HEK293 (cell line): Measurements from ENCODE around the gene ELF3.

Experiments
- FEZF1 ChIP-seq: fragments of 450-650 bp; formaldehyde crosslinking; IDR thresholded peaks from 2 replicates; pipeline ENCODE4 v1.5.1; 2016; ENCODE audit warnings: missing biosample characterization, missing genetic modification characterization
- IKZF3 ChIP-seq: fragments of 450-650 bp; IDR thresholded peaks from 2 replicates; pipeline ENCODE4 v1.5.0; 2018; ENCODE audit warnings: missing biosample characterization, mild to moderate bottlenecking, missing genetic modification characterization, moderate library complexity
- KLF7 ChIP-seq: fragments of 450-650 bp; formaldehyde crosslinking; IDR thresholded peaks from 2 replicates; pipeline ENCODE4 v1.5.1; 2016; ENCODE audit warnings: missing biosample characterization, missing genetic modification characterization, borderline replicate concordance
- MYNN ChIP-seq: fragments of 450-650 bp; formaldehyde crosslinking; IDR thresholded peaks from 2 replicates; pipeline ENCODE4 v1.5.1; 2016; ENCODE audit warnings: missing biosample characterization, missing genetic modification characterization, borderline replicate concordance
- REPIN1 ChIP-seq: fragments of 450-650 bp; formaldehyde crosslinking; IDR thresholded peaks from 2 replicates; pipeline ENCODE4 v1.5.1; 2017; ENCODE audit warnings: missing biosample characterization, missing genetic modification characterization, low read depth
- SP3 ChIP-seq: fragments of 450-650 bp; formaldehyde crosslinking; IDR thresholded peaks from 2 replicates; pipeline ENCODE4 v1.5.1; 2016; ENCODE audit warnings: missing biosample characterization, missing genetic modification characterization
- TRIM28 ChIP-seq: IDR thresholded peaks from 2 replicates; pipeline ENCODE4 v1.6.1; 2011; ENCODE audit warnings: low read length, control low read depth, borderline replicate concordance
- ZBTB7A ChIP-seq: fragments of 450-650 bp; formaldehyde crosslinking; IDR thresholded peaks from 2 replicates; pipeline ENCODE4 v1.5.1; 2016; ENCODE audit warnings: low read depth, missing biosample characterization, missing genetic modification characterization
- ZNF132 ChIP-seq: fragments of 450-650 bp; formaldehyde crosslinking; IDR thresholded peaks from 2 replicates; pipeline ENCODE4 v1.5.1; 2017; ENCODE audit warnings: missing biosample characterization, missing genetic modification characterization, borderline replicate concordance
- ZNF146 ChIP-seq: fragments of 450-650 bp; formaldehyde crosslinking; IDR thresholded peaks from 2 replicates; pipeline ENCODE4 v1.5.1; 2016; ENCODE audit warnings: missing biosample characterization, missing genetic modification characterization
- ZNF19 ChIP-seq: fragments of 450-650 bp; formaldehyde crosslinking; IDR thresholded peaks from 2 replicates; pipeline ENCODE4; 2016; ENCODE audit warnings: missing biosample characterization, missing genetic modification characterization, low read depth
- ZNF211 ChIP-seq: fragments of 450-650 bp; formaldehyde crosslinking; IDR thresholded peaks from 2 replicates; pipeline ENCODE4 v1.5.1; 2016; ENCODE audit warnings: low read depth, missing biosample characterization, missing genetic modification characterization
- ZNF248 ChIP-seq: fragments of 450-650 bp; formaldehyde crosslinking; IDR thresholded peaks from 2 replicates; pipeline ENCODE4 v1.5.1; 2017; ENCODE audit warnings: missing biosample characterization, missing genetic modification characterization
- ZNF311 ChIP-seq: fragments of 450-650 bp; formaldehyde crosslinking; IDR thresholded peaks from 2 replicates; pipeline ENCODE4 v1.5.1; 2017; ENCODE audit warnings: missing biosample characterization, missing genetic modification characterization, borderline replicate concordance
- ZNF324 ChIP-seq: fragments of 450-650 bp; formaldehyde crosslinking; IDR thresholded peaks from 2 replicates; pipeline ENCODE4 v1.5.1; 2016; ENCODE audit warnings: missing biosample characterization, missing genetic modification characterization
- ZNF416 ChIP-seq: fragments of 450-650 bp; formaldehyde crosslinking; IDR thresholded peaks from 2 replicates; pipeline ENCODE4 v1.5.1; 2016; ENCODE audit warnings: missing biosample characterization, missing genetic modification characterization
- ZNF426 ChIP-seq: fragments of 450-650 bp; formaldehyde crosslinking; IDR thresholded peaks from 2 replicates; pipeline ENCODE4 v1.5.1; 2017; ENCODE audit warnings: missing biosample characterization, missing genetic modification characterization, mild to moderate bottlenecking, inconsistent platforms, moderate library complexity
- ZNF473 ChIP-seq: fragments of 450-650 bp; formaldehyde crosslinking; IDR thresholded peaks from 2 replicates; pipeline ENCODE4 v1.5.1; 2017; ENCODE audit warnings: missing biosample characterization, missing genetic modification characterization
- ZNF529 ChIP-seq: fragments of 450-650 bp; formaldehyde crosslinking; IDR thresholded peaks from 2 replicates; pipeline ENCODE4 v1.5.1; 2017; ENCODE audit warnings: missing genetic modification characterization, missing biosample characterization; ENCODE audit not compliant: insufficient replicate concordance
- ZNF707 ChIP-seq: fragments of 450-650 bp; formaldehyde crosslinking; IDR thresholded peaks from 2 replicates; pipeline ENCODE4 v1.5.1; 2016; ENCODE audit warnings: missing biosample characterization, missing genetic modification characterization
- ZNF843 ChIP-seq: fragments of 450-650 bp; formaldehyde crosslinking; IDR thresholded peaks from 2 replicates; pipeline ENCODE4 v1.5.1; 2016; ENCODE audit warnings: missing biosample characterization, missing genetic modification characterization
- ZSCAN30 ChIP-seq: fragments of 450-650 bp; IDR thresholded peaks from 2 replicates; pipeline ENCODE4 v1.5.1; 2018; ENCODE audit warnings: missing biosample characterization, mild to moderate bottlenecking, missing genetic modification characterization, moderate library complexity
- TF ChIP-seq, protein P1 (sequence below): fragments of 450-650 bp; formaldehyde crosslinking; IDR thresholded peaks from 2 replicates; pipeline ENCODE4 v1.5.1; 2017; ENCODE audit warnings: missing biosample characterization, missing genetic modification characterization
- TF ChIP-seq, protein P2 (sequence below): fragments of 450-650 bp; formaldehyde crosslinking; IDR thresholded peaks from 2 replicates; pipeline ENCODE4 v1.5.1; 2016; ENCODE audit warnings: missing biosample characterization, missing genetic modification characterization
- TF ChIP-seq, protein P3 (sequence below): fragments of 450-650 bp; formaldehyde crosslinking; IDR thresholded peaks from 2 replicates; pipeline ENCODE4 v1.5.1; 2017; ENCODE audit warnings: missing biosample characterization, missing genetic modification characterization
- TF ChIP-seq, protein P4 (sequence below): fragments of 450-650 bp; formaldehyde crosslinking; IDR thresholded peaks from 2 replicates; pipeline ENCODE4 v1.5.1; 2016; ENCODE audit warnings: missing biosample characterization, missing genetic modification characterization, borderline replicate concordance
- TF ChIP-seq, protein P5 (sequence below): fragments of 450-650 bp; formaldehyde crosslinking; IDR thresholded peaks from 2 replicates; pipeline ENCODE4 v1.5.0; 2017; ENCODE audit warnings: missing biosample characterization, missing genetic modification characterization, borderline replicate concordance
- TF ChIP-seq, protein P6 (sequence below): fragments of 450-650 bp; formaldehyde crosslinking; IDR thresholded peaks from 2 replicates; pipeline ENCODE4 v1.5.1; 2016; ENCODE audit warnings: missing biosample characterization, missing genetic modification characterization

ELF3 gene

DNA sequence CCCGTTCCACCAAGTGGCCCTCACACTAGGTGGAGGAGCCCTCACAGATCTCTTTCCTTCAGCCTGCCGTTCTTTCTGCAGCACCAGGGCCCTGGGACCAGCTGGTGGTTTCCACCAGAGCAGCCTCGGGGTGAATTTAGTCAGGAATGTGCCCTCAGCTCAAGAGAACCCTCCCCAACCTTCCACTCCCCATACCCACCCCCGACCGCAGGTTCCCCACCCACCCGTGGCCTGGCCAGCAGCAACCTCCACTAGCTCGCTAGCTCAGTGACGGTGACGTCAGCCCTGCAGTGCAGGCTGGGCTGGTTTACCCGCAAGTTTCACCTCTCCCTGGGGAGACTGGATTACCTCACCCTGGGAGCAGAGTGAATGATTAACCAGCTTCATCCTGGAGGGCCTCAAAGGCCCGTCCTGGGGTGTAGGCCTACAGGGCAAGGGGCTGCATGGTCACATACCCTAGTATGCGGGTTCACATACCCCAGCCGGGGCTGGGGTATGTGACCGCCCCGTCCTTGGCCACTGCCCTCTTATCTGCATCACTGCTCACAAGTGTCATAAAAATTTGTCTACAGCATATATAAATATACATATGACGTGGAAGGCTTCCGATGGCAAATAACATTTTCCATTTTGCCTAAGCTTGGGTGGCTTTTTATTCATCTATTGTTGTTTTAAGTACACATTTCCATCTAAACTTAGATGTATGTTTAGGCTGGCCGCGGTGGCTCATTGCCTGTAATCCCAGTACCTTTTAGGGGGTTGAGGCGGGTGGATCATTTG lies 24.5 kb downstream of the ELF3 start (continued):
- TF ChIP-seq ZNF324 (tag by site-specific recombination) (no peak), ZNF132 (no peak), ZNF529 (tag by site-specific recombination) (no peak), TRIM28 (peak; percentile 30; the same call in 1 of the 2 replicates), IKZF3 (tag by site-specific recombination) (peak; percentile 96), ZBTB7A (tag by site-specific recombination) (no peak), ZNF146 (tag by site-specific recombination) (no peak), ZNF426 (no peak), ZNF19 (tag by site-specific recombination) (no peak), REPIN1 (tag by site-specific recombination) (no peak), ZSCAN30 (tag by site-specific recombination) (peak; percentile 82), ZNF311 (tag by site-specific recombination) (no peak), KLF7 (tag by site-specific recombination) (peak; percentile 22; the same call in 1 of the 2 replicates), FEZF1 (tag by site-specific recombination) (peak; percentile 83), MYNN (no peak), SP3 (peak; percentile 32; the same call in 1 of the 2 replicates), ZNF707 (tag by site-specific recombination) (no peak), ZNF473 (tag by site-specific recombination) (no peak), ZNF248 (no peak), ZNF843 (peak; percentile 80; the same call in 1 of the 2 replicates), ZNF416 (tag by site-specific recombination) (no peak), ZNF211 (tag by site-specific recombination) (no peak)
- TF ChIP-seq, protein P1, sequence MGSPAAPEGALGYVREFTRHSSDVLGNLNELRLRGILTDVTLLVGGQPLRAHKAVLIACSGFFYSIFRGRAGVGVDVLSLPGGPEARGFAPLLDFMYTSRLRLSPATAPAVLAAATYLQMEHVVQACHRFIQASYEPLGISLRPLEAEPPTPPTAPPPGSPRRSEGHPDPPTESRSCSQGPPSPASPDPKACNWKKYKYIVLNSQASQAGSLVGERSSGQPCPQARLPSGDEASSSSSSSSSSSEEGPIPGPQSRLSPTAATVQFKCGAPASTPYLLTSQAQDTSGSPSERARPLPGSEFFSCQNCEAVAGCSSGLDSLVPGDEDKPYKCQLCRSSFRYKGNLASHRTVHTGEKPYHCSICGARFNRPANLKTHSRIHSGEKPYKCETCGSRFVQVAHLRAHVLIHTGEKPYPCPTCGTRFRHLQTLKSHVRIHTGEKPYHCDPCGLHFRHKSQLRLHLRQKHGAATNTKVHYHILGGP (tag by site-specific recombination) = no peak
- TF ChIP-seq, protein P2, sequence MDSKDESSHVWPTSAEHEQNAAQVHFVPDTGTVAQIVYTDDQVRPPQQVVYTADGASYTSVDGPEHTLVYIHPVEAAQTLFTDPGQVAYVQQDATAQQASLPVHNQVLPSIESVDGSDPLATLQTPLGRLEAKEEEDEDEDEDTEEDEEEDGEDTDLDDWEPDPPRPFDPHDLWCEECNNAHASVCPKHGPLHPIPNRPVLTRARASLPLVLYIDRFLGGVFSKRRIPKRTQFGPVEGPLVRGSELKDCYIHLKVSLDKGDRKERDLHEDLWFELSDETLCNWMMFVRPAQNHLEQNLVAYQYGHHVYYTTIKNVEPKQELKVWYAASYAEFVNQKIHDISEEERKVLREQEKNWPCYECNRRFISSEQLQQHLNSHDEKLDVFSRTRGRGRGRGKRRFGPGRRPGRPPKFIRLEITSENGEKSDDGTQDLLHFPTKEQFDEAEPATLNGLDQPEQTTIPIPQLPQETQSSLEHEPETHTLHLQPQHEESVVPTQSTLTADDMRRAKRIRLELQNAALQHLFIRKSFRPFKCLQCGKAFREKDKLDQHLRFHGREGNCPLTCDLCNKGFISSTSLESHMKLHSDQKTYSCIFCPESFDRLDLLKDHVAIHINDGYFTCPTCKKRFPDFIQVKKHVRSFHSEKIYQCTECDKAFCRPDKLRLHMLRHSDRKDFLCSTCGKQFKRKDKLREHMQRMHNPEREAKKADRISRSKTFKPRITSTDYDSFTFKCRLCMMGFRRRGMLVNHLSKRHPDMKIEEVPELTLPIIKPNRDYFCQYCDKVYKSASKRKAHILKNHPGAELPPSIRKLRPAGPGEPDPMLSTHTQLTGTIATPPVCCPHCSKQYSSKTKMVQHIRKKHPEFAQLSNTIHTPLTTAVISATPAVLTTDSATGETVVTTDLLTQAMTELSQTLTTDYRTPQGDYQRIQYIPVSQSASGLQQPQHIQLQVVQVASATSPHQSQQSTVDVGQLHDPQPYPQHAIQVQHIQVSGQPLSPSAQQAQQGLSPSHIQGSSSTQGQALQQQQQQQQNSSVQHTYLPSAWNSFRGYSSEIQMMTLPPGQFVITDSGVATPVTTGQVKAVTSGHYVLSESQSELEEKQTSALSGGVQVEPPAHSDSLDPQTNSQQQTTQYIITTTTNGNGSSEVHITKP (tag by site-specific recombination) = no peak
- TF ChIP-seq, protein P3, sequence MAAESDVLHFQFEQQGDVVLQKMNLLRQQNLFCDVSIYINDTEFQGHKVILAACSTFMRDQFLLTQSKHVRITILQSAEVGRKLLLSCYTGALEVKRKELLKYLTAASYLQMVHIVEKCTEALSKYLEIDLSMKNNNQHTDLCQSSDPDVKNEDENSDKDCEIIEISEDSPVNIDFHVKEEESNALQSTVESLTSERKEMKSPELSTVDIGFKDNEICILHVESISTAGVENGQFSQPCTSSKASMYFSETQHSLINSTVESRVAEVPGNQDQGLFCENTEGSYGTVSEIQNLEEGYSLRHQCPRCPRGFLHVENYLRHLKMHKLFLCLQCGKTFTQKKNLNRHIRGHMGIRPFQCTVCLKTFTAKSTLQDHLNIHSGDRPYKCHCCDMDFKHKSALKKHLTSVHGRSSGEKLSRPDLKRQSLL (tag by site-specific recombination) = no peak
- TF ChIP-seq, protein P4, sequence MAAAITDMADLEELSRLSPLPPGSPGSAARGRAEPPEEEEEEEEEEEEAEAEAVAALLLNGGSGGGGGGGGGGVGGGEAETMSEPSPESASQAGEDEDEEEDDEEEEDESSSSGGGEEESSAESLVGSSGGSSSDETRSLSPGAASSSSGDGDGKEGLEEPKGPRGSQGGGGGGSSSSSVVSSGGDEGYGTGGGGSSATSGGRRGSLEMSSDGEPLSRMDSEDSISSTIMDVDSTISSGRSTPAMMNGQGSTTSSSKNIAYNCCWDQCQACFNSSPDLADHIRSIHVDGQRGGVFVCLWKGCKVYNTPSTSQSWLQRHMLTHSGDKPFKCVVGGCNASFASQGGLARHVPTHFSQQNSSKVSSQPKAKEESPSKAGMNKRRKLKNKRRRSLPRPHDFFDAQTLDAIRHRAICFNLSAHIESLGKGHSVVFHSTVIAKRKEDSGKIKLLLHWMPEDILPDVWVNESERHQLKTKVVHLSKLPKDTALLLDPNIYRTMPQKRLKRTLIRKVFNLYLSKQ (tag by site-specific recombination) = no peak
- TF ChIP-seq, protein P5, sequence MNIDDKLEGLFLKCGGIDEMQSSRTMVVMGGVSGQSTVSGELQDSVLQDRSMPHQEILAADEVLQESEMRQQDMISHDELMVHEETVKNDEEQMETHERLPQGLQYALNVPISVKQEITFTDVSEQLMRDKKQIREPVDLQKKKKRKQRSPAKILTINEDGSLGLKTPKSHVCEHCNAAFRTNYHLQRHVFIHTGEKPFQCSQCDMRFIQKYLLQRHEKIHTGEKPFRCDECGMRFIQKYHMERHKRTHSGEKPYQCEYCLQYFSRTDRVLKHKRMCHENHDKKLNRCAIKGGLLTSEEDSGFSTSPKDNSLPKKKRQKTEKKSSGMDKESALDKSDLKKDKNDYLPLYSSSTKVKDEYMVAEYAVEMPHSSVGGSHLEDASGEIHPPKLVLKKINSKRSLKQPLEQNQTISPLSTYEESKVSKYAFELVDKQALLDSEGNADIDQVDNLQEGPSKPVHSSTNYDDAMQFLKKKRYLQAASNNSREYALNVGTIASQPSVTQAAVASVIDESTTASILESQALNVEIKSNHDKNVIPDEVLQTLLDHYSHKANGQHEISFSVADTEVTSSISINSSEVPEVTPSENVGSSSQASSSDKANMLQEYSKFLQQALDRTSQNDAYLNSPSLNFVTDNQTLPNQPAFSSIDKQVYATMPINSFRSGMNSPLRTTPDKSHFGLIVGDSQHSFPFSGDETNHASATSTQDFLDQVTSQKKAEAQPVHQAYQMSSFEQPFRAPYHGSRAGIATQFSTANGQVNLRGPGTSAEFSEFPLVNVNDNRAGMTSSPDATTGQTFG (tag by site-specific recombination) = no peak
- TF ChIP-seq, protein P6, sequence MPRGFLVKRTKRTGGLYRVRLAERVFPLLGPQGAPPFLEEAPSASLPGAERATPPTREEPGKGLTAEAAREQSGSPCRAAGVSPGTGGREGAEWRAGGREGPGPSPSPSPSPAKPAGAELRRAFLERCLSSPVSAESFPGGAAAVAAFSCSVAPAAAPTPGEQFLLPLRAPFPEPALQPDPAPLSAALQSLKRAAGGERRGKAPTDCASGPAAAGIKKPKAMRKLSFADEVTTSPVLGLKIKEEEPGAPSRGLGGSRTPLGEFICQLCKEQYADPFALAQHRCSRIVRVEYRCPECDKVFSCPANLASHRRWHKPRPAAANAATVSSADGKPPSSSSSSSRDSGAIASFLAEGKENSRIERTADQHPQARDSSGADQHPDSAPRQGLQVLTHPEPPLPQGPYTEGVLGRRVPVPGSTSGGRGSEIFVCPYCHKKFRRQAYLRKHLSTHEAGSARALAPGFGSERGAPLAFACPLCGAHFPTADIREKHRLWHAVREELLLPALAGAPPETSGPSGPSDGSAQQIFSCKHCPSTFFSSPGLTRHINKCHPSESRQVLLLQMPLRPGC (tag by site-specific recombination) = peak; percentile 85
